GM21717 (cell line): ENCODE results near the gene CXXC5.

Experiments
- ATAC-seq: cut with Tn5 transposase; IDR thresholded peaks from one replicate; pipeline ENCODE4 v1.9.1; 2021; ENCODE audit warnings: mild to moderate bottlenecking, moderate library complexity; ENCODE audit not compliant: unreplicated experiment

Gene CXXC5

DNA sequence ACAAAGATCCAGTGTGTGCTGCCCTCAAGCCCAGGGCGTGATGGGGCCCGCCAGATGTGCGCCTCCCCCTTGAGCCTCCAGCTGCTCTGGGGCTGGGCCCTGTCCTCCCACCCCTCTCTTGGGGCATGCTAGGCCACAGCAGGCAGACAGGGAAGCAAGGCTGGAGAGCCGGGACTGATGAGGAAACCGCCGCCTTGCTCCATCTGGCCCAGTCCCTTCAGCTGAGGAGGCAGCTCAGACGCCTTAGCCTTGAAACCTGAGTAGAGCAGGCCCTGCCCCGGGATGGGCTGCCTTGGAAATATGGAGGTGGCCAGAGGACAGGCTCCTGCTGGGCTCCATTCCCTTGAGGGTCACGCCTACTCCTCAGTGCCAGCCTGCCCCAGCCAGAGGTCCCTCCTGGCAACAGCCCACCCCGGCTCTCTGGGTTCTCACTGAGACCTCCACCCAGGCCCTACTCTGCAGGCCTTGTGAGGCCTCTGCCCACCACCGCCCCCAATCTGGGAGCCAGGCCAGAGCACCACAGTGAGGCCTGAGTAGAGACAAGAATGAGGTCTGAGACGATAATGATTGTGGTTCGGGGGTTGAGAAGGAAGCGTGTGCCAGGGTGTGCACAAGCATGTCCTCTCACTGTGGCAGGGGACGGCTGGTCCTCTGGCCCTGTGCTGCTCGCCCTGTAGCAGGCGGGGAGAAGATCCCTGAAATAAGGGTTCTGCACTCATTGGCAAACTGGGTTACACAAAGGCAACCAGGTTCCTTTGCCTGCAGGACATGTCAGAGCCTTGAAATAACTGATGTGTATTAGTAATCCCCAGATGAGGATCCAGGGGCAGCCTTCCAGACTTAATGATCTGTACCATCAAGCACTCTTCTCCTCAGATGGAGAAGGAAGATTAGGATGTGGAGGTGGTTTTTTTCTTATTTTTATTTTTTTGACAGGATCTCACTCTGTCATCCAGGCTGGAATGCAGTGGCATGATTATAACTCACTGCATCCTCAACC is 30.9 kb downstream of the CXXC5 start:
- no peak for ATAC-seq

DNA sequence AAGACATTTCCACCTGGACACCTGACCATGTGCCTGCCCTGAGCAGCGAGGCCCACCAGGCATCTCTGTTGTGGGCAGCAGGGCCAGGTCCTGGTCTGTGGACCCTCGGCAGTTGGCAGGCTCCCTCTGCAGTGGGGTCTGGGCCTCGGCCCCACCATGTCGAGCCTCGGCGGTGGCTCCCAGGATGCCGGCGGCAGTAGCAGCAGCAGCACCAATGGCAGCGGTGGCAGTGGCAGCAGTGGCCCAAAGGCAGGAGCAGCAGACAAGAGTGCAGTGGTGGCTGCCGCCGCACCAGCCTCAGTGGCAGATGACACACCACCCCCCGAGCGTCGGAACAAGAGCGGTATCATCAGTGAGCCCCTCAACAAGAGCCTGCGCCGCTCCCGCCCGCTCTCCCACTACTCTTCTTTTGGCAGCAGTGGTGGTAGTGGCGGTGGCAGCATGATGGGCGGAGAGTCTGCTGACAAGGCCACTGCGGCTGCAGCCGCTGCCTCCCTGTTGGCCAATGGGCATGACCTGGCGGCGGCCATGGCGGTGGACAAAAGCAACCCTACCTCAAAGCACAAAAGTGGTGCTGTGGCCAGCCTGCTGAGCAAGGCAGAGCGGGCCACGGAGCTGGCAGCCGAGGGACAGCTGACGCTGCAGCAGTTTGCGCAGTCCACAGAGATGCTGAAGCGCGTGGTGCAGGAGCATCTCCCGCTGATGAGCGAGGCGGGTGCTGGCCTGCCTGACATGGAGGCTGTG is 32.4 kb downstream of the CXXC5 start:
- ATAC-seq: no peak

DNA sequence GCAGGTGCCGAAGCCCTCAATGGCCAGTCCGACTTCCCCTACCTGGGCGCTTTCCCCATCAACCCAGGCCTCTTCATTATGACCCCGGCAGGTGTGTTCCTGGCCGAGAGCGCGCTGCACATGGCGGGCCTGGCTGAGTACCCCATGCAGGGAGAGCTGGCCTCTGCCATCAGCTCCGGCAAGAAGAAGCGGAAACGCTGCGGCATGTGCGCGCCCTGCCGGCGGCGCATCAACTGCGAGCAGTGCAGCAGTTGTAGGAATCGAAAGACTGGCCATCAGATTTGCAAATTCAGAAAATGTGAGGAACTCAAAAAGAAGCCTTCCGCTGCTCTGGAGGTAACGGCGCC is 32.9 kb downstream of the CXXC5 start:
- no peak for ATAC-seq

DNA sequence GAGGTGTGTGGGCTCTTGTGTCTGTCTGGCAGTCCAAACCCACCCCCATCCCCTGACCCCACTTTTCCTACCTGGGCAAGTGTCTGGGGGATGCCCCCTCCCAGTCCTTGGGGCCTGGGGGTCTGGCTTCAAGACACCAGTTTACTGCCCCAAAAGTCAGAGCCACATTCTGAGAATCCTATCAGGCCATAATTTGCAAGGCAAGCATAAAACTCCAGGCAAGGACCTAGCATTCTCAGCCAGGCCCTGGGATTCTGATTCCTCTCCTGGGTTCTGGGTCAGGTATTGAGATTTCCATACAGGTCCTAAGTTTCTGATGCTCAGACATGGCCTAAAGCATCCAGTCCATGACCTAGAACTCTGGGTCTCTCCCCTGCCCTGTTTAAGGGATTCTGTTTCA is 33.3 kb downstream of the CXXC5 start:
- no peak for ATAC-seq

DNA sequence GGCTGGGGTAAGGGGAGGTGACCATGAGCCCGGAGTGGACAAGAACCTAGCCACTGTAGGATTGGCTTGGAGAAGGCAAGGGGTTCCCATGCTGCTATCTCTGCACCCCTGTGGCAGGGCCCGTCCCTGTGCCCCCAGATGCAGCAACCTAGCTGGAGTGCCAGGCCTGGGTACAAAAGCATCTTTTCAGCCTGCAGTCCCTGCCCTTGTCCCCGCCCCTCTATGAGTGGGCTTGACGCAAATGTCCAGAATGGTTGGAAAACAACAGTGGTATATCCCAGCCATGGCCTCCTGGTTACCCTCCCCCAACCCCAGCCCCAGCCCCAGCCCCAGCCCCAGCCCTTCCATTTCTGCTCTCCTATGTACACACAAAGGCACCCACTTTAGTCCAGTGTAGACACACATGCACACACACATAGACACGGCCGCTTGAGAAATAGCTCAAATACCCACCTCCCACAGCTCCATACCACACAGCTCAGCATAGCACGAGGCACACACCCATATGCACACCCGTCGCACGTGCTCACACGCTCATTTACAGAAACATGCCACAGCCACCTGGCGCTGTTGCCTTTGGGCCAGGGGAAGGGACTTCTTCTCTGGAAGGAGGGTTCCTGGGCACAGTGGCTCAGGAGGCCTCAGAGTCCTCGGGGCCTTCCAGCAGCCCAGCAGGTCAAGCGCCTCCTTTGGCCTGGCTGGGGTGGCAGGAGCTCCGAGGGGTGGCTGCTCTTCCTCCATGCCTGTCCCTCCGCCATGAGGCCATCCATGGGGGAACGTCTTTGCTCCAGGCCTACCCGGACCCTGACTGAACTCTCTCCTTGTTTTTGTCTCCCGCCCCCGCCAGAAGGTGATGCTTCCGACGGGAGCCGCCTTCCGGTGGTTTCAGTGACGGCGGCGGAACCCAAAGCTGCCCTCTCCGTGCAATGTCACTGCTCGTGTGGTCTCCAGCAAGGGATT is 34.1 kb downstream of the CXXC5 start:
- no peak for ATAC-seq

DNA sequence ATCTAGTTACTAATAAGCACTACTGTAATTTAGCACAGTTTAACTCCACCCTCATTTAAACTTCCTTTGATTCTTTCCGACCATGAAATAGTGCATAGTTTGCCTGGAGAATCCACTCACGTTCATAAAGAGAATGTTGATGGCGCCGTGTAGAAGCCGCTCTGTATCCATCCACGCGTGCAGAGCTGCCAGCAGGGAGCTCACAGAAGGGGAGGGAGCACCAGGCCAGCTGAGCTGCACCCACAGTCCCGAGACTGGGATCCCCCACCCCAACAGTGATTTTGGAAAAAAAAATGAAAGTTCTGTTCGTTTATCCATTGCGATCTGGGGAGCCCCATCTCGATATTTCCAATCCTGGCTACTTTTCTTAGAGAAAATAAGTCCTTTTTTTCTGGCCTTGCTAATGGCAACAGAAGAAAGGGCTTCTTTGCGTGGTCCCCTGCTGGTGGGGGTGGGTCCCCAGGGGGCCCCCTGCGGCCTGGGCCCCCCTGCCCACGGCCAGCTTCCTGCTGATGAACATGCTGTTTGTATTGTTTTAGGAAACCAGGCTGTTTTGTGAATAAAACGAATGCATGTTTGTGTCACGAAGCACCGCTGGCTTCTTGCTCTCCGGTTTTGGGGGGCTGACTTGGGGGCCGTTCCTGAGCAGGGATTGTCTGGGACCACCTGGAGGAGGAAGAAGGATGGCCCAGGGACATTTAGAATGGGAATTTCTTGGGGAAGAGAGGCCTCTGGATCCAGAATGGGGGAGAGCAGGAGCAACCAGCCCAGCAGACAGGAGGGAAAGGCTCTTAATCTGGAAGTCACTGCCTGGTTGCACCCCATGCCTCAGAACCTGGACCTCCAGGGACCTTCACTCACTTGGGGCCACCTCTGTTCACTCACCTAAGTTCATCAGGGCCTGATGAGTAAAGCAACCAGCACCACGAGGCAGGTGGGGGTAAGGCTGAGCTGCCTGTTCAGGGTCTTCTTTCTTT is 35.4 kb downstream of the CXXC5 start:
- no peak for ATAC-seq

DNA sequence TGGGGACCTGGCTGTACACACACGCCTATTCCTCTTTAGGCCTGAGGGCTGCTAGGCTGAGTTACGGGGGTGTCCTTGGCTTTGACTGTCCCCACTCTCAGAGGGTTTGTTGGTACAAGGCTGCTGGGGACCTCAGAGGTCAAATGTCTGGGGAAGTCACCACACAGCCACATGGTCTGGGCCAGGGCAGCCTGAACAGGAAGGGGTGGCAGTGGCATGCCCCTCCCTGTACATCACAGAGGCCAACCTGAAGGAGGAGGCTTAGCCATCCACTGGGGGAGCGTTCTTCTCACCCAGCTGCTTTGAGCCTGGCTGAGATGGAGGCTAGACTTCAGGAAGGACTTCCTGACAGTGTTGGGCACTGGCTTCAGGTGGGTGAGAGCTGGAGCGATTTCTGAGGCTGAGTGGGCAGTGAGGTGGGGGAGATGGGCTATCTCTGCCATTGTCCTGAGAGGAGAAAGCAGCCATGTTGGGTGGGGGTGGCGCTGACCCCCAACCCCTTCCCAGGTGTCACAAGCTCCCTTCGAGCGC is 36.3 kb downstream of the CXXC5 start:
- no peak for ATAC-seq

DNA sequence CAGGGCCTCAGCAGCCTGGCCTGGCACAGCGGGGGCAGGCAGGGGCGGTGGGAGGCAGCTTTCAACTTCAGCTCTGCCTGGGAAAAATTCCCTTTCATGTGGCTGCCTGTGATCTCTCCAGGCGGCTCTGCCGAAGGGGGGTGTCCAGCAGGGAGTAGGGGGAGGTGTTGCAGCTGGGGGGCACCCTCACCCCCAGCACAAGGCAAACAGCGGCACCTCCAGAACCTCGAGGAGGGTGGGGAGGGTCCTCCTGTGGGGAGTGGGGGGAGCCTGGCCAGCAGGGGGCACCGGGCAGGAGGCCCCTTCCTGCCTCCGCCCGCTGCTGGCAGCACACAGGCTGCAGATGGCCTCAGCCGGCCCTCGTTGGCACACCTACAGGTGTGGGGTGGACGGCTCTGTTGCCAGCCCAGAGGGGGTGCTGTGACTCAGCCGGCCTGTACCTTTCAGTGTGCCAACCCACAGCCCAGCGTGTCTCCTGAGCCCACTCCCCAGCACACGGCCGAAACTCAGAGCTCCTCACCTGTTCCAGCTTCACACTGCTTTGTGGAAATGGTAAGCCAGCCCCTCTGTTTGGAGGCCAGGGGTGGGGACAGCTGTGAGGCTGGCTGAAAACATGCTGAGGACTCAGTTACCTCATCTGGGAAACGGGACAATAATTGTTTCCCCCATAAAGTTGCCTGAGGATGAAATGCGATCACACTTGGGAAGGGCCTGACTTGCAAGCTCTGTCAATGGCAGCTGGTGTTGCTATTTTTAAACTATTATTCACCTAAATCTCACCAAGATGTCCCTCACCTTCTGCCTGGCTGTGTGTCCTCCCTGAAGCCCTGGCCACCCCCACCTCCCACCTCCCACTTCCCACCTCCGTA is 37.0 kb downstream of the CXXC5 start:
- no peak for ATAC-seq

DNA sequence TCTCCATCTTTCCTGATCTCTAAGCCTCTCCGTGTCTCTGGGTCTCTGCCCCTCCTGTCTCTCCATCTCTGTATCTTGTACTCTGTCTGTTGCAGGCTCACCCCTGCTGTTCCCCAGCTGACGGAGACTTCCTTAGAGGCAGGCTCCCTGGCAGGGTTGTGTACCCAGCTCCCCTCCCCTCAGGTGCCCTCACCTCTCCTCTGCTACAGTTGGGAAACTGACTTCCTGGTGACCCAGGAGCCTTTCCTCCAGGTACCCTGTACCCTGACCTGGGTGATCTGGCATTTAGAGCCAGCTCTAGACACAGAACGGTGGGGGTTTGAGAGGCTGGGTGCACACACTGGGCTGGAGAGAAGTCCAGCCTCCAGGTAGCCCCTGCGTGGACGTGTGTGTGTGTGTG is 37.7 kb downstream of the CXXC5 start:
- no peak for ATAC-seq

DNA sequence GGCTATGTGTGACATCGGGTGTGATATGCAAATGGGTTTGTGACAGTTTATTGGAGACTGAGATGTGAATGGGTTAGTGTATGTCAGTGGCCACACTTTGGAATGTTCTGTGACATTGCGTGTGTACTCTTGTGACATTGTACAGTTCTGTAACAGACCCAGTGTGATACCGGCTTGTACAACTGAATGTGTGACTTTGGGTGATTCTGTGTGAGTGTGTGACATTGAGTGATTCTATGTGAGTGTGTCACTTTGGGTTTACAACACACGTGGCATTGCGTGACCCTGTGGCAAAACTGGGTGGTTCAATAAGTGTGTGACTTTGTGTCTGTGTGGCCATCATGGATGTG is 38.2 kb downstream of the CXXC5 start:
- ATAC-seq: no peak

DNA sequence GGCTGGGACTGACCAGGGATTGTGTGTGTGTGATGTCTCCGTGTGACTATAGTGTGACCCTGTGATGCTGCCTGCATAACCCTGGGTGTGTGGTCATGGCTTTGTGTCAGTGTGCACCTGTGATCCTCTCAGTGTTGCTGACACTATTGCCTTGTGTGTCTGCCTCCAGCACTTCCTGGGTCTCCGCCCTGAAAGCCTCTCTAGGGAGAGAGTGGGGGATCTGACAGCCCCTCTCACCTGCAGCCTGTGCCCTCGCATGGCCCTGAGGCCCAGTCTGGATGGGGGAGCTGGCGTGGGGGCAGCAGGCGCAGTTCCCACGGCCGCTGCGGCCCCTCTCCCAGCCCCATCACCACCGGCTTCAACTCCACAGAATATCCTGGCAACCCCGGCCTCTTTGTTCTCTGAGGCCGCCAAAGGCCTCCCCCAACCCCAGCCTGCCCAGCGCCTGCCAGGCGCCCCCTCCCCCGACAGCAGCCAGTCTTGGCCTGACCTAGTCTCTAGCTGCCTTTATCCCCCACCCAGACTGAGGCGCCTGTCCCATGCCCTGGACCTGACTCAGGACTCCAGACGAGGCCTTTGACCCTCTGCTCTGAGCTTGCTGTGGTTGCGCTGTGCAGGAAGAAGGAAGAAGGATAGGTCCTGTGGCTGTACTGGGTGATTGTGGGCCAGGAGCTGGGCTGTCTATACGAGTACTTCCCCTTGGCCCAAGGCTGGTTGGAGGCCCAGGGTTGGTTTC is 38.7 kb downstream of the CXXC5 start:
- no peak for ATAC-seq

DNA sequence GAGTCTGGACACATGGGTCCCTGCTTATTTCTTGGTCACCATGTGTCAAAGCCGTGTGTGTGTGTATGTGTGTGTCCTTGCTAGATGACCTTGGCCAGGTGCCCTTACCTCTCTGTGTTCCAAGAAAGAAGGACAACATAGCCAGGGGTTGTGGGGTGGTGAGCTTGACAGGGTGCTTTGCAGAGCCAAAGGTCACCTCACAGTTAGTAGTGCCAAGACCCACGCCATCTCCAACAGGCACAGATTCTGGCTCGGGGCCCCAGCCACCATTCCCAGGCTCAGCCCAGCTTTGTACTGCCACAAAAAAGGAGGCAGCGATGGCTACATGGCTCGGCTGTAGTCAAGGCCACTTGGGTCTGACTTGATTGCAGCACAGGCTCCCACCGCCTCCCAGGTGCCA is 39.5 kb downstream of the CXXC5 start:
- no peak for ATAC-seq

DNA sequence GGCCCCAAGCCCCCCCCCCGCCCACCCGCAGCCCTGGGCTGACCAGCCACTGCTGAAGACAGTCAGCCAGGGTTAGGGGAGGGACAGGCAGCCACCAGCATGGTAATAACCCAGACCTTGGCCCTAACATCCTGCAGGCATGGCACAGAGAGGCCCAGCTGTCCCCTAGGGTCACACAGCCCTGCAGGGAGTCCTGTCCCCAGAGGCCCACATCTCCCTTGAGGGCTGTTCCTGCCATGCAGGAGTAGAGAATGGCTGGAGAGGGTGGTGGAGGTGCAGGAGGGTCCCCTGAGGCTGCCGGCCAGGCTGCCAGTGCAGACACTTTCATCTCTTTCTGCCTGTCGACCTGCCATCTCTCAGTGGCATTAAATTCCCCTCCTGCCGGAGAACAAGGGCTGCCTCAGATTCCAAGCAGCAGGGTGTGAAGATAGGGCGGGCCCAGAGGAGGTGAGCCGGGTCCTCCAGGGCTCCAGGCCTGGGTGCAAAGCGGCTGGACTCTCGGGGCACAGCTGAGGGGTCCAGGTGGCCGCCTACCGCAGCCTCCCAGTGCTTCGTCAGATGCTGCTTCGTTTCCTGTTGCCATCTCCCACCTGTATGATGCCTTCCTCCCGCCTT is 40.0 kb downstream of the CXXC5 start:
- no peak for ATAC-seq

DNA sequence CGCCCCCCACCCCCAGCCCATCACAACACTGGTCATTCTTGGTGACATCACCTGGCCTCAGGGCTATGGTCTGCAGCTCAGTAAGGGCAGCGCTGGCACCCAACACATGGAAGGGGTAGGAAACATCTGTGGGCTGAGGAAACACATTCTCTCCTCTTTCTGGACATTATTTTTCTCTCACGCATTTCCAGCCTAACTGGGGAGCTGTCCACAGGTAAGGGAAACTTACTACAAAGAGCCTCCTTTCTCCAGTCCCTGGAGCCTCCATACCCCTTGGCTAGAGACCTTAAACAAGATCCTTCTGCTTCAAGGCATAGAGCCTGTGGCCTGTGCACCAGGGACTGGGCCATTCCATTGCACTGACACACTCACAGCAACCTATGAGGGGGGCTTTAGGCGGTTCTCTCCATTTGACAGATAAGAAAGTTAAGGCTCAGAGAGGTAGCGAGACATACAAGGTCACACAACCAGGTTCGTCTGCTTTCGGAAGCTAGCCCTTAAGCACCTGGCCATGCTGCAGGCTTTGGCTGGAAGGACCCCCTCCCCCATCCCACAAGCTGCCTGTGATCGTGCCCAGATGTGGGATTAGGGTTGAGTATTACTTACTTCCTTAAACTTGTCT is 40.7 kb downstream of the CXXC5 start:
- ATAC-seq: no peak

DNA sequence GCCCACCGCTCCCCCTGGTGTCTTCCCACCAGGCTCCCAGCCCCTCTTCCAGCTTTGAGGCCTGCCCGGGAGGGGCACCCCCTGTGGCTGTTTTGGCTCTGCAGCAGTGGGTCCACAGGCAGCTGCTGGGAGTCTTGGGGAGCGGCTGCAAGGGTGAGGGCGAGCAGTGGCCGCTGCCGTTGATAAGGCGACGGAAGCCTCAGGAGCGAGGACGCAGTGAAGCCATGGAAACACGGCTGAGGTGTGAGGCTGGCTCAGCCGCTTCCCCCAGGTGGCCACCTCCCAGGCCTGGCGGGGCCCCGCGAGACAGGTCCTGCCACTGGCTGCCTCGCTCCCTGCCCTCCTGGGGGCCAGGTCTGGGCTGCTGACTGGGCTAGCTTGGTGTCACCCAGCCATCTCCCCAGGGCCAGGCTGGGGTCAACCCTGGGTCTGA is 41.5 kb downstream of the CXXC5 start:
- no peak for ATAC-seq

DNA sequence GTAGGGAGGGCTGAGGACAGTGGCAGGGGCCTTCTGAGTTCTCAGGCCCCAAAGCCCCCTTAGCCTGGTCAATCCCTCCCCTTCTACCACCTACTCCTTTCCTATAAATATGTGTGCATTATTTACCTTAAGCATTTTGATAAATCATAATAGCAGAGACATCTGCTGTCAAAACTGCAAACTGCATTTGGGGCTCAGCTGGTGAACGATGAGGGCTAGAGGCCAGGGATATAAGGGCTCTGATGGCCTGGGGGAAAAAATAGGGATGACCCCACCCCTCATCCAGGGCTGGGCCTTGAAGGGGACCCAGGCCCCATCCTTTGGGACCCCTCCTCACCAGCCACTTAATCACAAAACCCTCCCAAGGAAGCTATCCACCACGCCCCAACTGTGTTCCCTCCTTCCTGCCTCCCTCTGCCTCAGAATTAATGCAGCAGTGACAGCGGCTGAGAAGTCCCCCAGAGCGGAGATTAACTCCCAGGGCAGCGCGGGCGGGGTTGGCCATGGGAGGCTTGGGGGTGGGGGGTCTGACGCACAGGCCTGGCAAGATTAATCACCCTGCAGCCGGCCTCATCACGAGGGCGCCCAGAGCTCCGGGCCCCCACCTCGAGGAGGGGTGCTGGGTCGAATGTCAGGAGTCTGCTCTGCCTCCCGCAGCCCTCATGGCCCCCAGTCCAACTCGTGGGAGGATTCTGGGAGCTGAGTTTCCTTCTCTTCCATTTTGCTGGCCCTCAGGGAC is 42.1 kb downstream of the CXXC5 start:
- no peak for ATAC-seq
